ENCODE measurements around the gene PPP1R36.

GRCh38 chr14:64515053-64515452 lies 34.7 kb upstream of the PPP1R36 start:
- TF ChIP-seq, protein P1, sequence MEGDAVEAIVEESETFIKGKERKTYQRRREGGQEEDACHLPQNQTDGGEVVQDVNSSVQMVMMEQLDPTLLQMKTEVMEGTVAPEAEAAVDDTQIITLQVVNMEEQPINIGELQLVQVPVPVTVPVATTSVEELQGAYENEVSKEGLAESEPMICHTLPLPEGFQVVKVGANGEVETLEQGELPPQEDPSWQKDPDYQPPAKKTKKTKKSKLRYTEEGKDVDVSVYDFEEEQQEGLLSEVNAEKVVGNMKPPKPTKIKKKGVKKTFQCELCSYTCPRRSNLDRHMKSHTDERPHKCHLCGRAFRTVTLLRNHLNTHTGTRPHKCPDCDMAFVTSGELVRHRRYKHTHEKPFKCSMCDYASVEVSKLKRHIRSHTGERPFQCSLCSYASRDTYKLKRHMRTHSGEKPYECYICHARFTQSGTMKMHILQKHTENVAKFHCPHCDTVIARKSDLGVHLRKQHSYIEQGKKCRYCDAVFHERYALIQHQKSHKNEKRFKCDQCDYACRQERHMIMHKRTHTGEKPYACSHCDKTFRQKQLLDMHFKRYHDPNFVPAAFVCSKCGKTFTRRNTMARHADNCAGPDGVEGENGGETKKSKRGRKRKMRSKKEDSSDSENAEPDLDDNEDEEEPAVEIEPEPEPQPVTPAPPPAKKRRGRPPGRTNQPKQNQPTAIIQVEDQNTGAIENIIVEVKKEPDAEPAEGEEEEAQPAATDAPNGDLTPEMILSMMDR (IDR thresholded peaks at IDR 0.05), result no peak
- no peak for TF ChIP-seq ZFX (IDR thresholded peaks at IDR 0.05; ENCODE audit: borderline replicate concordance)
